K562 (cell line): ENCODE measurements around the gene TEPSIN. TPM values are rescaled to one million over a fixed set of nuclear protein-coding genes. Genes with fewer than 3 reads are reported as not detected.

ENCODE experiments used
- BDP1 ChIP-seq: IDR thresholded peaks from 3 replicates; pipeline ENCODE4 v1.6.1; 2011; ENCODE audit not compliant: insufficient read length, insufficient read depth
- C11orf30 ChIP-seq: fragments of 450-650 bp; IDR thresholded peaks from 2 replicates; pipeline ENCODE4 v1.6.1; 2016; ENCODE audit warnings: low read depth, mild to moderate bottlenecking
- CREB3 ChIP-seq: fragments of 450-650 bp; conservative IDR thresholded peaks from 2 replicates; pipeline ENCODE4 v1.6.1; 2016; ENCODE audit warnings: missing genetic modification characterization, low read depth, mild to moderate bottlenecking, missing compliant biosample characterization, moderate library complexity
- FOSL1 ChIP-seq: fragments of 200-800 bp; sonication (Bioruptor generic); conservative IDR thresholded peaks from 2 replicates; pipeline ENCODE4 v1.6.1; 2016; ENCODE audit warnings: missing genetic modification characterization, missing compliant biosample characterization
- FOXK2 ChIP-seq, 2 experiments: fragments of 450-650 bp; IDR thresholded peaks in 1 of 2; conservative IDR thresholded peaks in 1 of 2; 2 replicates each; pipeline ENCODE4 v1.6.1; 2016; ENCODE audit warnings: low read depth in 2 of 2, mild to moderate bottlenecking in 1 of 2
- GATAD2B ChIP-seq: fragments of 450-650 bp; IDR thresholded peaks from 2 replicates; pipeline ENCODE4 v1.6.1; 2017; ENCODE audit warnings: mild to moderate bottlenecking, borderline replicate concordance
- HCFC1 ChIP-seq: IDR thresholded peaks from 2 replicates; pipeline ENCODE4 v1.6.1; 2012; ENCODE audit warnings: low read depth, low read length, improper control_type of control experiment
- HIVEP1 ChIP-seq: fragments of 250-450 bp; sonication (Bioruptor Pico); IDR thresholded peaks from 2 replicates; pipeline ENCODE4 v1.4.0; 2020; ENCODE audit warnings: mild to moderate bottlenecking
- HOXB6 ChIP-seq: fragments of 250-450 bp; sonication (Bioruptor Pico); IDR thresholded peaks from 2 replicates; pipeline ENCODE4 v1.5.1; 2022; ENCODE audit warnings: mild to moderate bottlenecking, borderline replicate concordance
- HSF4 ChIP-seq: fragments of 250-450 bp; sonication (Bioruptor Pico); IDR thresholded peaks from 2 replicates; pipeline ENCODE4 v2.1.2; 2022; ENCODE audit warnings: mild to moderate bottlenecking, moderate library complexity, borderline replicate concordance
- KDM2B ChIP-seq: fragments of 250-450 bp; sonication (Bioruptor Pico); IDR thresholded peaks from 2 replicates; pipeline ENCODE4 v1.8.0; 2021; ENCODE audit warnings: mild to moderate bottlenecking, moderate library complexity
- OTX1 ChIP-seq: fragments of 450-650 bp; formaldehyde crosslinking; IDR thresholded peaks from 2 replicates; pipeline ENCODE4 v1.4.0; 2022; ENCODE audit warnings: mild to moderate bottlenecking
- RAD21 ChIP-seq, 2 experiments: fragments of 250-450 bp in 1 of 2; fragments of 450-650 bp in 1 of 2; sonication (Bioruptor Pico) in 1 of 2; formaldehyde crosslinking in 1 of 2; IDR thresholded peaks in 1 of 2; conservative IDR thresholded peaks in 1 of 2; 2 replicates each; pipeline versions ENCODE4 v1.4.0 to v1.8.0; 2020 to 2022; ENCODE audit warnings: mild to moderate bottlenecking in 2 of 2, moderate library complexity in 1 of 2
- SMAD1 ChIP-seq: fragments of 150-350 bp; IDR thresholded peaks from 2 replicates; pipeline ENCODE4 v1.6.1; 2014; ENCODE audit warnings: low read length, low read depth; ENCODE audit not compliant: partially characterized antibody
- THAP7 ChIP-seq: fragments of 250-450 bp; sonication (Bioruptor Pico); IDR thresholded peaks from 2 replicates; pipeline ENCODE4 v1.5.0; 2021
- WHSC1 ChIP-seq: IDR thresholded peaks from one replicate; pipeline ENCODE4 v1.6.1; 2012; ENCODE audit warnings: low read length, control low read depth, inconsistent platforms
- XRCC3 ChIP-seq: fragments of 450-650 bp; IDR thresholded peaks from 2 replicates; pipeline ENCODE4 v1.6.1; 2017; ENCODE audit warnings: mild to moderate bottlenecking, moderate library complexity
- ZC3H4 ChIP-seq: sonication (generic); formaldehyde crosslinking; IDR thresholded peaks from 2 replicates; pipeline ENCODE4 v1.9.0; 2021; ENCODE audit warnings: missing genetic modification reagents, borderline replicate concordance
- ZNF277 ChIP-seq: fragments of 250-450 bp; sonication (Bioruptor Pico); IDR thresholded peaks from 2 replicates; pipeline ENCODE4 v1.8.0; 2022; ENCODE audit warnings: inconsistent platforms, mild to moderate bottlenecking, moderate library complexity, borderline replicate concordance
- ZNF311 ChIP-seq: fragments of 250-450 bp; sonication (Bioruptor Pico); IDR thresholded peaks from 2 replicates; pipeline ENCODE4 v1.4.0; 2020; ENCODE audit warnings: mild to moderate bottlenecking, moderate library complexity
- ZNF324 ChIP-seq: fragments of 250-450 bp; sonication (Bioruptor Pico); IDR thresholded peaks from 2 replicates; pipeline ENCODE4 v1.4.0; 2020; ENCODE audit warnings: mild to moderate bottlenecking
- ZNF408 ChIP-seq: fragments of 250-450 bp; sonication (Bioruptor Pico); IDR thresholded peaks from 2 replicates; pipeline ENCODE4 v1.4.0; 2020; ENCODE audit warnings: low read depth, mild to moderate bottlenecking, moderate library complexity
- ZNF644 ChIP-seq: fragments of 200-800 bp; sonication (Bioruptor generic); IDR thresholded peaks from 2 replicates; pipeline ENCODE4 v1.6.1; 2016; ENCODE audit warnings: low read depth, missing genetic modification characterization, missing compliant biosample characterization
- ZSCAN32 ChIP-seq: fragments of 450-650 bp; formaldehyde crosslinking; IDR thresholded peaks from 2 replicates; pipeline ENCODE4 v1.4.0; 2020; ENCODE audit warnings: mild to moderate bottlenecking, moderate library complexity
- polyA plus RNA-seq, 8 experiments: library from polyadenylated mRNA; depleted of rRNA in 4 of 8; stranded (reverse) in 5 of 8; unstranded in 3 of 8; fragments of >200 nt; fragmentation: Nextera tagmentation in 2 of 8; fragmentation: Illumina TruSeq in 1 of 8; extraction: Ambion mirVana in 2 of 8; extraction: Trizol in 1 of 8; gene quantifications; 2 replicates each; pipeline versions ENCODE4 v1.2.1 to v1.2.3, GENCODE V29; 2011 to 2014; ENCODE audit warnings: inconsistent platforms in 1 of 8, missing spikeins in 1 of 8
- total RNA-seq, 7 experiments: library from RNA; depleted of rRNA in 6 of 7; stranded (reverse); fragments of >200 nt in 6 of 7; fragmentation: Illumina TruSeq in 2 of 7; extraction: Trizol in 2 of 7; gene quantifications; 2 replicates each; pipeline versions ENCODE4 v1.2.1 to v1.2.3, GENCODE V29; 2011 to 2021; ENCODE audit warnings: low replicate concordance in 1 of 7
- TF ChIP-seq, protein P1 (sequence below): fragments of 200-800 bp; sonication (Bioruptor generic); IDR thresholded peaks from 2 replicates; pipeline ENCODE4 v1.6.1; 2017; ENCODE audit warnings: missing genetic modification characterization, missing compliant biosample characterization

Gene TEPSIN
- total and polyA plus RNA-seq, 9 of the 15 experiments (the other 6 are each of a cell fraction or from before 2014, with no cell fraction given): 0.80 to 29.8 (median 5.3) TPM

GRCh38 chr17:81238815-81239713 is at the start of gene TEPSIN, which contains the start of gene NDUFAF8 (continued):
- TF ChIP-seq THAP7 (CRISPR knock-in tag) (no peak), HOXB6 (CRISPR knock-in tag) (no peak), ZNF408 (CRISPR knock-in tag) (no peak), C11orf30 (peak; percentile 96), ZNF311 (CRISPR knock-in tag) (no peak), KDM2B (CRISPR knock-in tag) (no peak), CREB3 (tag) (no peak), HCFC1 (peak; percentile 86), SMAD1 (no peak), OTX1 (CRISPR knock-in tag) (no peak), FOXK2 (conservative IDR thresholded peaks at IDR 0.05 in 1 of 2, IDR thresholded peaks at IDR 0.05 in 1 of 2; ENCODE audit: low read depth in 2 of 2) (peak; percentile 91), HSF4 (CRISPR knock-in tag) (no peak), HIVEP1 (CRISPR knock-in tag) (no peak), RAD21 (CRISPR knock-in tag; conservative IDR thresholded peaks at IDR 0.05 in 1 of 2, IDR thresholded peaks at IDR 0.05 in 1 of 2) (no peak), FOSL1 (no peak), ZNF277 (CRISPR knock-in tag) (no peak), WHSC1 (no peak), GATAD2B (no peak), XRCC3 (no peak), ZSCAN32 (no peak), BDP1 (no peak), ZNF324 (CRISPR knock-in tag) (no peak), ZC3H4 (CRISPR knock-in tag) (no peak), ZNF644 (tag) (no peak)
- TF ChIP-seq, protein P1, sequence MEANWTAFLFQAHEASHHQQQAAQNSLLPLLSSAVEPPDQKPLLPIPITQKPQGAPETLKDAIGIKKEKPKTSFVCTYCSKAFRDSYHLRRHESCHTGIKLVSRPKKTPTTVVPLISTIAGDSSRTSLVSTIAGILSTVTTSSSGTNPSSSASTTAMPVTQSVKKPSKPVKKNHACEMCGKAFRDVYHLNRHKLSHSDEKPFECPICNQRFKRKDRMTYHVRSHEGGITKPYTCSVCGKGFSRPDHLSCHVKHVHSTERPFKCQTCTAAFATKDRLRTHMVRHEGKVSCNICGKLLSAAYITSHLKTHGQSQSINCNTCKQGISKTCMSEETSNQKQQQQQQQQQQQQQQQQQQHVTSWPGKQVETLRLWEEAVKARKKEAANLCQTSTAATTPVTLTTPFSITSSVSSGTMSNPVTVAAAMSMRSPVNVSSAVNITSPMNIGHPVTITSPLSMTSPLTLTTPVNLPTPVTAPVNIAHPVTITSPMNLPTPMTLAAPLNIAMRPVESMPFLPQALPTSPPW (CRISPR knock-in tag): peak; percentile 62
